Activated T-helper 2 cell treated with anti-CD3 and anti-CD28 coated beads, Interferon-gamma antibody, Interleukin-2, Interleukin-4, amounts not matched to agents 10 μg/mL and 5 μg/mL and 100 μg/mL, durations not matched to agents 14 hours and 24 hours and 36 hours (primary cell): ENCODE results near the gene GPSM1. TPM values are rescaled to one million over a fixed set of nuclear protein-coding genes. Genes with fewer than 3 reads are reported as not detected.
"Not testable (repeated sequence)": the region's sequence is repeated elsewhere in the genome, so short reads cannot be mapped to it uniquely, and the experiment has no call there.

Experiments
- DNase-seq: peaks from one replicate; pipeline ENCODE4 v3.0.0; 2021; ENCODE audit warnings: low spot score
- H3K27ac Mint-ChIP-seq: one replicate; pipeline ENCODE4 v1.8.0; 2021; ENCODE audit warnings: mixed read lengths
- H3K27me3 Mint-ChIP-seq: one replicate; pipeline ENCODE4 v1.8.0; 2021; ENCODE audit warnings: low read depth, mixed read lengths
- H3K36me3 Mint-ChIP-seq: one replicate; pipeline ENCODE4 v1.8.0; 2021; ENCODE audit warnings: low read depth, mixed read lengths
- H3K4me1 Mint-ChIP-seq: one replicate; pipeline ENCODE4 v1.8.0; 2021; ENCODE audit warnings: low read depth, mixed read lengths
- H3K4me3 Mint-ChIP-seq: one replicate; pipeline ENCODE4 v1.8.0; 2021; ENCODE audit warnings: low read depth, mild to moderate bottlenecking, moderate library complexity, mixed read lengths
- H3K9me3 Mint-ChIP-seq: one replicate; pipeline ENCODE4 v1.8.0; 2021; ENCODE audit warnings: mixed read lengths
- intact Hi-C: fragments of 100-400 bp; cut with micrococcal nuclease; formaldehyde crosslinking; loops from one replicate; pipeline ENCODE4 v1.15.1; 2023
- total RNA-seq: library from RNA; stranded (reverse); gene quantifications from 2 replicates; pipeline ENCODE4 v1.2.3, GENCODE V29; 2022

Gene GPSM1
- total RNA-seq, 1 donor from 2014 or later, result 25.8 TPM

DNA sequence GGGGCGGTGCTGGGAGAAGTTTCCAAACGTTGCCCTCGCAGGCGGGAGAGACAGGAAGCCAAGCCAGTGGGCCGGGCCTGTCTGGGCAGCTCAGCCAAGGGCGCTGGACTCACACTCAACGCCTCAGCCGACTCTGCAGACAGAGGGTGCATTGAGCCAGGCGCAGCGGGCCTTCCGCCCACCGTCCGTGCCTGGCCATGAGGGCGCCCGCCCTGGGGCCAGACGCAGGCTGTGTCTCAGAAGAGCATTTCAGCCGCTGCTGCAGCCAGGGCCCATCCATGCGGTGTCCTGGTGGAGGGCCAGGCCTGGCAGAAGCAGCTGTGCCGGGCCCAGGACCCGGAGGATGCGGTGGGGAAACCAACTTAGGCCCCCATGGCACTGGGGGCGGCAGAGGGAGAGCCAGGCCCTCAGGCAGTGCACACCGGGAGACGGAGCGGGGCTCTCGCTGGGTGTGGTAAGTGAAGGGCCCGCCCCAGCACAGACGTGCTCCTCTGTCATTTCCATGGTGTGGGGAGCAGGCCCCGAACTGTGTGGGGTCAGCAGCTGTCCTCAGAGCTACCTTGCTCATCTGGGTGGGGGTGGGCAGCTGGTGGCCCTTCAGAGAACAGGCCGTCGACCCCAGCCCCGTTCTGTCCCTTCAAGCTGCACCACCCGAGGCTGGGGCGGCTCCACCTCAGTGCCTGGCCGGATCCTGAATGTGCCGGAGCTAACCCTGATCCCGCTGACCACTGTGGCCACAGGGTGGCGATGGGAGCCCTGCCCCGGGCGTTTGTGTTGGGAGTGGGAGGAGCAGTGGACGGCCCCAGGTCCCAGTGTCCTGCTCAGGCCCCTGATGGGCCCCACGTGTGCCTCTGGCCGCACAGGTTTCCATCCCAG is 18.2 kb downstream of the GPSM1 start:
- Mint-ChIP-seq H3K27ac (no peak overlapping the region), H3K4me3 (no peak overlapping the region), H3K27me3 (no peaks in the 10 kb centered on the region), H3K36me3 (no peaks in the 10 kb centered on the region), H3K4me1 (no peaks in the 10 kb centered on the region), H3K9me3 (no peaks in the 10 kb centered on the region)
- no peak for DNase-seq
- intact Hi-C loops, result no loop called here

DNA sequence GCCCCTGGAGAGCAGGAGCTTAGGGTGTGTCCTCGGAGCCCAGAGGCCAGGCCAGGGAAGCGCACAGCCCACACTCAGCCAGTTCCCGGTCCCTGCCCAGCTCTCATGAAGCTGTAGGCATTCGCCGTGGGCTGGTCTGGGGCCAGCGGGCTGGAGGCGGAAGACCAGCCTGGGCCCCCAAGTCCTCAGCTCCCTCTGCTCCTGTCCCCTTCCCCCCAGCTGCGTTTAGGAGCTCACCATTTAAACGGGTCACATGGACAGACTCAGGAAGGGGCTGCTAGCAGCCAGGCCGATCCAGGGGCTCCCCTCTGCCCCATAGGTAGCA is 18.8 kb downstream of the GPSM1 start:
- H3K36me3 Mint-ChIP-seq, result no peaks in the 10 kb centered on the region
- H3K9me3 Mint-ChIP-seq, result no peaks in the 10 kb centered on the region

GRCh38 chr9:136346927-136347465 is 19.7 kb downstream of the GPSM1 start:
- Mint-ChIP-seq H3K36me3 (no peaks in the 10 kb centered on the region), H3K27ac (no peak overlapping the region), H3K4me3 (no peak overlapping the region), H3K9me3 (no peaks in the 10 kb centered on the region), H3K4me1 (no peaks in the 10 kb centered on the region), H3K27me3 (no peaks in the 10 kb centered on the region)
- intact Hi-C loops, result no loop called here
- DNase-seq, result no peak

More for the DNA sequence above, 18.8 kb downstream of the GPSM1 start:
- Mint-ChIP-seq H3K27ac (no peak overlapping the region), H3K4me3 (no peak overlapping the region), H3K27me3 (no peaks in the 10 kb centered on the region), H3K4me1 (no peaks in the 10 kb centered on the region)
- intact Hi-C loops, result no loop called here
- DNase-seq, result no peak

DNA sequence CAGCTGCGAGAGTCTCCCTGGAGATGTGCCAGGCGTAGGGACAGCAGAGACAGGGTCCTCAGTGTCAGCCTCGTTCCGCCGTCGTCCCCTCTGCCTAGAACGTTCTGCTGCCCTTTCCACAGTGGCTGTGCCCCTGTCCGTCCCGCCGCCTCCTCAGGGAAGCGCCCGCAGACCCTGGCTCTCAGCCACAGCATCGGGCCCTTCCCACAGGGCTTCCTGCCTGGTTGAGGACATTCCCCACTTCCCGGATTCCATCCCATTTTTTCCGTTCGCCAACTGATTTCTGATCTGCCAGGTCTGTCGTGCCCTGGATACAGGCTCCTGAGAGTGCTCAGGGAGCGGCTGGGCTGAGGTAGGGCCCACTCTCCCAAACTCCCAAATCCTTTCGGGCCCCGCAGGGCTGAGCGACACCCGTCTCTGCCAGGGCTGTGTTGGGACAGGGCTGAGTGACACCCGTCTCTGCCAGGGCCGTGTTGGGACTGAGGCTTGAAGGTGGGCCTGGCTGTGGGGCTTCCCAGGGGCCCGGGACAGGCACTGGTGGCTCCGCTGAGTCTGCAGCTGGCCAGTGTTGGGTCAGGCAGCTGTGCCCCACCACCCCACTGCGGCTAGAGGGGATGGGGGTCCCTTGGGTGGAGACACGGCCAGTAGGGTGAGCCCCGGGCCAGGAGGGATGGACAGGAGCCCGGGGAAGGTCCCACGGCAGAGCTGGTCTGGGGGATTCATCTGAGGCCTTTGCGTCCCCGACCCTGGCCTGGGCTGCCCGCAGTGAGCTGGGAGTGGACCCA is 20.3 kb downstream of the GPSM1 start:
- Mint-ChIP-seq H3K36me3 (no peaks in the 10 kb centered on the region), H3K9me3 (no peaks in the 10 kb centered on the region), H3K27me3 (no peaks in the 10 kb centered on the region), H3K4me1 (no peaks in the 10 kb centered on the region), H3K27ac (no peak overlapping the region), H3K4me3 (no peak overlapping the region)
- DNase-seq, result no peak
- intact Hi-C loops, result no loop called here

GRCh38 chr9:136348691-136349090 is 21.4 kb downstream of the GPSM1 start:
- Mint-ChIP-seq H3K9me3 (no peaks in the 10 kb centered on the region), H3K36me3 (no peaks in the 10 kb centered on the region), H3K27me3 (no peaks in the 10 kb centered on the region), H3K4me3 (no peak overlapping the region), H3K27ac (no peak overlapping the region), H3K4me1 (no peaks in the 10 kb centered on the region)
- no peak for DNase-seq
- intact Hi-C loops, result no loop called here

DNA sequence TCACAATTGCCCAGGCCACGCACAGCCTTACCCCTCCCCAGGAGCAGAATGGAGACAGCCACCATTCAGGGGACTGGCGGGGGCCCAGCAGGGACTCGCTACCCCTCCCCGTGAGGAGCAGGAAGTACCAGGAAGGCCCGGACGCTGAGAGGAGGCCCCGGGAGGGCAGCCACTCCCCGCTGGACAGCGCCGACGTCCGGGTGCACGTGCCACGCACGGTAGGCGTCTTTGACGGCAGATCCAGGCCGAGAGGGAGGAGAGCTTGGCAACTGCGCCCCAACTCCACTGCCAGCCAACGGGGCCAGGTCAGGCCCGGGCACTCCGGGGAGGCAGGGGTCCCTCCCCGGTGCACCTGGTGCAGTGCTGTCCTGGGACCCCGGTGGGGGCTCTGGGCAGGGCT is 22.2 kb downstream of the GPSM1 start:
- no peaks in the 10 kb centered on the region for H3K9me3 Mint-ChIP-seq
- no peak for DNase-seq
- no peaks in the 10 kb centered on the region for H3K36me3 Mint-ChIP-seq
- intact Hi-C loops, result no loop called here
- H3K27me3 Mint-ChIP-seq, result no peaks in the 10 kb centered on the region
- no peak overlapping the region for H3K27ac Mint-ChIP-seq
- H3K4me1 Mint-ChIP-seq, result no peaks in the 10 kb centered on the region
- H3K4me3 Mint-ChIP-seq, result no peak overlapping the region

- Mint-ChIP-seq H3K4me1 (no peaks in the 10 kb centered on the region), H3K27ac (no peak overlapping the region)
These were observed 24.0 kb downstream of the GPSM1 start for GRCh38 chr9:136351252-136351800.

DNA sequence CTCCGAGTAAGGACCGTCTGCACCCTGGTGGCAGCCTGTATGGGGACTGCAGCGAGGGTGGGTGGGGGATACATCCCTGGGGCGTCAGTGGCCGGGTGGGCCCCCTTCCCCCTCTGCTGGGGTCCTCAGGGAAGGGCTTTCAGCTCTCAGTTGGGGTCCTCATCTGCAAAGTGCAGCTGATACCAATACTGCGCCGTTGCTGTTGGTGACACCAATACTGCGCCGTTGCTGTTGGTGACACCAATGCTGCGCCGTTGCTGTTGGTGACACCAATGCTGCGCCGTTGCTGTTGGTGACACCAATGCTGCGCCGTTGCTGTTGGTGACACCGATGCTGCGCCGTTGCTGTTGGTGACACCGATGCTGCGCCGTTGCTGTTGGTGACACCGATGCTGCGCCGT is 24.5 kb downstream of the GPSM1 start:
- DNase-seq, H3K27ac Mint-ChIP-seq, intact Hi-C loops, H3K36me3 Mint-ChIP-seq, H3K9me3 Mint-ChIP-seq, H3K4me1 Mint-ChIP-seq, H3K4me3 Mint-ChIP-seq, H3K27me3 Mint-ChIP-seq: not testable (repeated sequence)

More at GRCh38 chr9:136351252-136351800, 24.0 kb downstream of the GPSM1 start:
- H3K4me3 Mint-ChIP-seq, result no peak overlapping the region
- intact Hi-C loops, result no loop called here
- no peaks in the 10 kb centered on the region for H3K9me3 Mint-ChIP-seq
- no peaks in the 10 kb centered on the region for H3K27me3 Mint-ChIP-seq
- no peak for DNase-seq
- H3K36me3 Mint-ChIP-seq, result no peaks in the 10 kb centered on the region

GRCh38 chr9:136352682-136353081 is 25.3 kb downstream of the GPSM1 start:
- Mint-ChIP-seq H3K9me3 (no peaks in the 10 kb centered on the region), H3K27me3 (no peaks in the 10 kb centered on the region), H3K4me1 (no peaks in the 10 kb centered on the region), H3K36me3 (no peaks in the 10 kb centered on the region), H3K27ac (no peak overlapping the region), H3K4me3 (no peak overlapping the region)
- intact Hi-C loops, result no loop called here
- no peak for DNase-seq

DNA sequence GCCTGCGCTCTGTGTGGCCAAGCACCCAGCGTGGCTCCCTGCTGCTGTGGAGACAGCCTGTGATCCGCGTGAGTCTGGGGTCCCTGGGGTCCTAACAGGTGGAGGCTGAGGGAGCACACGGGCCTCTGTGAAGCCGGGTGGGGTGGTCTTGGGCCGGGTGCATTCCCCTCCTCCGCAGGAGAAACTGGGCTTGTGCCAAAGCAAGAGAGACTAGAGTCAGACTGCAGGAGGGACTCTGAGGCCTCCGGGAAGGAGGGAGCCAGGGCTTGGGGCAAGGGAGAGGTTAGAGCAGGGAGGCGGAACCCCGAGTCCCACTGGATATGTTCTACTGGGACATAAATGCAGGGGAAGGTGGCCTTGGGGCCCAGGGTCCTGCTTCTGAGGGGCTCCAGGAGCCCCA is 25.7 kb downstream of the GPSM1 start:
- H3K4me1 Mint-ChIP-seq, result no peaks in the 10 kb centered on the region
- H3K27ac Mint-ChIP-seq, result no peak overlapping the region
- intact Hi-C loops, result no loop called here
- no peaks in the 10 kb centered on the region for H3K36me3 Mint-ChIP-seq
- H3K9me3 Mint-ChIP-seq, result no peaks in the 10 kb centered on the region
- no peak overlapping the region for H3K4me3 Mint-ChIP-seq
- DNase-seq, result no peak
- H3K27me3 Mint-ChIP-seq, result no peaks in the 10 kb centered on the region

GRCh38 chr9:136353757-136354488 is 26.6 kb downstream of the GPSM1 start:
- Mint-ChIP-seq H3K27me3 (no peaks in the 10 kb centered on the region), H3K4me3 (no peak overlapping the region), H3K27ac (no peak overlapping the region), H3K4me1 (no peaks in the 10 kb centered on the region), H3K9me3 (no peaks in the 10 kb centered on the region), H3K36me3 (no peaks in the 10 kb centered on the region)
- no peak for DNase-seq
- intact Hi-C loops, result no loop called here

GRCh38 chr9:136354592-136355085 is 27.3 kb downstream of the GPSM1 start:
- intact Hi-C loops, result no loop called here
- Mint-ChIP-seq H3K36me3 (no peaks in the 10 kb centered on the region), H3K4me1 (no peaks in the 10 kb centered on the region), H3K9me3 (no peaks in the 10 kb centered on the region), H3K4me3 (no peak overlapping the region), H3K27me3 (no peaks in the 10 kb centered on the region), H3K27ac (no peak overlapping the region)
- no peak for DNase-seq
